Testis (tissue), 3 donors: ENCODE results near the gene GINS2. TPM values are rescaled to one million over a fixed set of nuclear protein-coding genes. Genes with fewer than 3 reads are reported as not detected.

ENCODE experiments used
- DNase-seq: peaks from one replicate; pipeline ENCODE4 v3.0.0-alpha.2; 2019
- H3K27ac ChIP-seq, 2 donors: fragments of 200-600 bp; sonication (generic); one replicate each; pipeline ENCODE4 v1.5.1; 2019
- H3K27me3 ChIP-seq: fragments of 200-600 bp; sonication (generic); one replicate; pipeline ENCODE4 v1.5.1; 2019
- H3K36me3 ChIP-seq: fragments of 200-600 bp; sonication (generic); one replicate; pipeline ENCODE4 v1.5.1; 2017; ENCODE audit warnings: low read depth; ENCODE audit errors: missing control alignments
- H3K4me1 ChIP-seq: fragments of 200-600 bp; sonication (generic); one replicate; pipeline ENCODE4 v1.5.1; 2019
- H3K4me3 ChIP-seq, 2 donors: fragments of 200-600 bp; sonication (generic); one replicate each; pipeline ENCODE4 v1.5.1; 2017 to 2019
- H3K9me3 ChIP-seq: fragments of 200-600 bp; sonication (generic); one replicate; pipeline ENCODE4 v1.5.1; 2017
- CTCF ChIP-seq, 3 experiments: fragments of 450-650 bp in 2 of 3; fragments of 200-600 bp in 1 of 3; sonication (generic) in 1 of 3; IDR thresholded peaks; one replicate each; pipeline ENCODE4 v1.5.1; 2016 to 2019; ENCODE audit warnings: antibody characterized with exemption in 3 of 3, mild to moderate bottlenecking in 2 of 3, moderate library complexity in 1 of 3
- POLR2A ChIP-seq: fragments of 450-650 bp; IDR thresholded peaks from one replicate; pipeline ENCODE4 v1.6.1; 2017; ENCODE audit warnings: antibody characterized with exemption, mild to moderate bottlenecking, moderate library complexity
- WGBS, 2 donors: methylation state at CpG; one replicate each; pipeline ENCODE4 v1.1.5; 2018; 5-methylcytosine and 5-hydroxymethylcytosine counted together
- intact Hi-C: fragments of 100-400 bp; cut with DNase I; formaldehyde crosslinking; loops from one replicate; pipeline ENCODE4 v1.15.1; 2023; ENCODE audit warnings: low total_unique reads
- polyA plus RNA-seq: library from polyadenylated mRNA; stranded (reverse); fragments of 350-450 nt; fragmentation: Illumina TruSeq; extraction: RNeasy Lipid Tissue Mini Kit (QIAGEN cat#74804); gene quantifications from one replicate; pipeline ENCODE4 v1.2.3, GENCODE V29; 2014; ENCODE audit warnings: low read depth, low replicate concordance; ENCODE audit not compliant: insufficient read depth
- total RNA-seq, 2 donors: library from RNA; depleted of rRNA; stranded (reverse); fragments of >200 nt; gene quantifications; one replicate each; pipeline ENCODE4 v1.2.3, GENCODE V29; 2016

GINS2 gene
- total and polyA plus RNA-seq, 3 donors from 2014 or later, result 8.9 to 13.8 (median 11.8) TPM

- Histone ChIP-seq H3K36me3 (no peaks in the 10 kb centered on the region), H3K9me3 (no peaks in the 10 kb centered on the region), H3K27ac (no peak overlapping the region), H3K4me1 (no peaks in the 10 kb centered on the region), H3K4me3 (no peak overlapping the region), H3K27me3 (no peaks in the 10 kb centered on the region)
- no peak for TF ChIP-seq POLR2A
- TF ChIP-seq CTCF (IDR thresholded peaks at IDR 0.05), result no peak
- WGBS, 2 donors, result 57 to 85% methylated on average over 14 to 15 of the region's 15 CpGs
- intact Hi-C loops, result no loop called here
- DNase-seq, result no peak
These were observed 1.7 kb downstream of the GINS2 start for GRCh38 chr16:85686912-85687591.

GRCh38 chr16:85685251-85685650 lies 3.5 kb downstream of the GINS2 start:
- DNase-seq, result no peak
- H3K36me3 ChIP-seq, result no peaks in the 10 kb centered on the region
- H3K27ac ChIP-seq, result no peak overlapping the region
- intact Hi-C loops, result no loop called here
- H3K27me3 ChIP-seq, result no peaks in the 10 kb centered on the region
- no peak overlapping the region for H3K4me3 ChIP-seq
- no peaks in the 10 kb centered on the region for H3K4me1 ChIP-seq
- 94 to 100% methylated on average over 1 to 2 of the region's 2 CpGs for WGBS, 2 donors
- H3K9me3 ChIP-seq, result no peaks in the 10 kb centered on the region
- TF ChIP-seq POLR2A (no peak), CTCF (IDR thresholded peaks at IDR 0.05) (no peak)

- intact Hi-C loops, result no loop called here
- peak; percentile 51 for DNase-seq
- no peaks in the 10 kb centered on the region for H3K9me3 ChIP-seq
- H3K4me3 ChIP-seq, result no peak overlapping the region
- H3K27me3 ChIP-seq, result no peaks in the 10 kb centered on the region
- no peak for TF ChIP-seq POLR2A
- no peak overlapping the region for H3K27ac ChIP-seq
- H3K36me3 ChIP-seq, result no peaks in the 10 kb centered on the region
- H3K4me1 ChIP-seq, result no peaks in the 10 kb centered on the region
These were observed 5.4 kb downstream of the GINS2 start for GRCh38 chr16:85683363-85683762.

GRCh38 chr16:85682516-85682915 lies 6.2 kb downstream of the GINS2 start:
- intact Hi-C loops, result no loop called here
- 82 to 90% methylated on average over 8 to 9 of the region's 9 CpGs for WGBS, 2 donors
- TF ChIP-seq CTCF (IDR thresholded peaks at IDR 0.05), result no peak
- Histone ChIP-seq H3K27ac (no peak overlapping the region), H3K9me3 (no peaks in the 10 kb centered on the region), H3K27me3 (no peaks in the 10 kb centered on the region), H3K4me1 (no peaks in the 10 kb centered on the region), H3K36me3 (no peaks in the 10 kb centered on the region), H3K4me3 (no peak overlapping the region)
- DNase-seq, result no peak

GRCh38 chr16:85681255-85681654 lies 7.5 kb downstream of the GINS2 start:
- H3K4me3 ChIP-seq, result no peak overlapping the region
- H3K27me3 ChIP-seq, result no peaks in the 10 kb centered on the region
- DNase-seq, result no peak
- H3K9me3 ChIP-seq, result no peaks in the 10 kb centered on the region
- no peak for TF ChIP-seq POLR2A
- TF ChIP-seq CTCF (IDR thresholded peaks at IDR 0.05), result no peak
- intact Hi-C loops, result no loop called here
- 90 to 91% methylated on average over 8 of the region's 8 CpGs for WGBS, 2 donors
- H3K4me1 ChIP-seq, result no peaks in the 10 kb centered on the region
- H3K36me3 ChIP-seq, result no peaks in the 10 kb centered on the region
- no peak overlapping the region for H3K27ac ChIP-seq
